MM.1S (cell line): ENCODE measurements around the gene POPDC2.

Source experiments
- EZH2 ChIP-seq: fragments of 300-600 bp; sonication (generic); optimal IDR thresholded peaks from 2 replicates; pipeline ENCODE3; 2017; ENCODE audit warnings: low read depth, mild to moderate bottlenecking, antibody characterized with exemption, low read length, mixed read lengths
- EZH2phosphoT487 ChIP-seq: fragments of 300-600 bp; sonication (generic); IDR thresholded peaks from 2 replicates; pipeline ENCODE4 v1.6.1; 2018; ENCODE audit warnings: antibody characterized with exemption, low read length
- TF ChIP-seq, protein P1 (sequence below): fragments of 300-600 bp; sonication (generic); IDR thresholded peaks from 2 replicates; pipeline ENCODE4 v1.5.1; 2016; ENCODE audit warnings: antibody characterized with exemption, low read length, mixed read lengths

DNA sequence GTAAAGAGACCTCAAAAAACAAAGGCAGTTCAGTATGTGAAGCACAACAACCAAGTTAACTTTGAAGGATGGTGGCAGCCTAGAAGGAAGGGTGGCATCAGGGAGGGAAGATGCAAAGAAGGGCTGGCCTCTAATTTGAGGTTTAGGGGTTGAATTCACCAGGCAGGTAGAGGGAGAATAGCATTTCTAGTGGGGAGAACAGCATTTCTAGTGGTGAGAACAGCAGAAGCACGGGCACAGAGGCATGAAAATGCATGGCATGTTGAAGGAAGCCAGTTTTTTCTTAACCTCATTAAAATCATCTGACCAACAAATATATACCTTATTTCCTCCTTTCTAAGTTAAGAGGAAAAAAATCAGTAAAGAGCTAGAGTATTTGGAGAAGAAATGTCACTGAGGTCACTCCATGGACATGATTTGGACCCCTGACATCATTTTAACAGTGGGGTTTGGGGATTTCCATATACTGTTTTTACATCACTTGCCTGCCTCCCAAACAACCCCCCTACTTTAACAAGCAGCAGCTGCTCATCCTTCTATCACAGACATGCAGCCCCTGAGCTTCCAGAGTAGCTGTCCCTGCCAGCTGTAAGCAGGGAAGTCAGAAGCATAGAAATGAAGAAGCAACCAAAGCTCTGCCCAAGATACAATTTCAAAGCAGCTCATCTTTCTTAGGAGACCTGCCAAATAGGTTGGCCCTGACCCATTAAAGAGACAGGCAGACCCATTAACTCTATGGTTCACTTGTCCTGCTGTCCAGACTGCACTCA lies 2.4 kb upstream of the POPDC2 start:
- no peak for TF ChIP-seq EZH2phosphoT487
- TF ChIP-seq, protein P1, sequence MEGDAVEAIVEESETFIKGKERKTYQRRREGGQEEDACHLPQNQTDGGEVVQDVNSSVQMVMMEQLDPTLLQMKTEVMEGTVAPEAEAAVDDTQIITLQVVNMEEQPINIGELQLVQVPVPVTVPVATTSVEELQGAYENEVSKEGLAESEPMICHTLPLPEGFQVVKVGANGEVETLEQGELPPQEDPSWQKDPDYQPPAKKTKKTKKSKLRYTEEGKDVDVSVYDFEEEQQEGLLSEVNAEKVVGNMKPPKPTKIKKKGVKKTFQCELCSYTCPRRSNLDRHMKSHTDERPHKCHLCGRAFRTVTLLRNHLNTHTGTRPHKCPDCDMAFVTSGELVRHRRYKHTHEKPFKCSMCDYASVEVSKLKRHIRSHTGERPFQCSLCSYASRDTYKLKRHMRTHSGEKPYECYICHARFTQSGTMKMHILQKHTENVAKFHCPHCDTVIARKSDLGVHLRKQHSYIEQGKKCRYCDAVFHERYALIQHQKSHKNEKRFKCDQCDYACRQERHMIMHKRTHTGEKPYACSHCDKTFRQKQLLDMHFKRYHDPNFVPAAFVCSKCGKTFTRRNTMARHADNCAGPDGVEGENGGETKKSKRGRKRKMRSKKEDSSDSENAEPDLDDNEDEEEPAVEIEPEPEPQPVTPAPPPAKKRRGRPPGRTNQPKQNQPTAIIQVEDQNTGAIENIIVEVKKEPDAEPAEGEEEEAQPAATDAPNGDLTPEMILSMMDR = no peak
- TF ChIP-seq EZH2 = no peak
